Amniotic epithelial cell (primary cell): ENCODE results near the gene RNF182.

Source experiments
- DNase-seq: peaks from one replicate; pipeline ENCODE4 v3.0.0-alpha.2; 2010; ENCODE audit warnings: low read depth

RNF182 gene, protein sequence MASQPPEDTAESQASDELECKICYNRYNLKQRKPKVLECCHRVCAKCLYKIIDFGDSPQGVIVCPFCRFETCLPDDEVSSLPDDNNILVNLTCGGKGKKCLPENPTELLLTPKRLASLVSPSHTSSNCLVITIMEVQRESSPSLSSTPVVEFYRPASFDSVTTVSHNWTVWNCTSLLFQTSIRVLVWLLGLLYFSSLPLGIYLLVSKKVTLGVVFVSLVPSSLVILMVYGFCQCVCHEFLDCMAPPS

DNA sequence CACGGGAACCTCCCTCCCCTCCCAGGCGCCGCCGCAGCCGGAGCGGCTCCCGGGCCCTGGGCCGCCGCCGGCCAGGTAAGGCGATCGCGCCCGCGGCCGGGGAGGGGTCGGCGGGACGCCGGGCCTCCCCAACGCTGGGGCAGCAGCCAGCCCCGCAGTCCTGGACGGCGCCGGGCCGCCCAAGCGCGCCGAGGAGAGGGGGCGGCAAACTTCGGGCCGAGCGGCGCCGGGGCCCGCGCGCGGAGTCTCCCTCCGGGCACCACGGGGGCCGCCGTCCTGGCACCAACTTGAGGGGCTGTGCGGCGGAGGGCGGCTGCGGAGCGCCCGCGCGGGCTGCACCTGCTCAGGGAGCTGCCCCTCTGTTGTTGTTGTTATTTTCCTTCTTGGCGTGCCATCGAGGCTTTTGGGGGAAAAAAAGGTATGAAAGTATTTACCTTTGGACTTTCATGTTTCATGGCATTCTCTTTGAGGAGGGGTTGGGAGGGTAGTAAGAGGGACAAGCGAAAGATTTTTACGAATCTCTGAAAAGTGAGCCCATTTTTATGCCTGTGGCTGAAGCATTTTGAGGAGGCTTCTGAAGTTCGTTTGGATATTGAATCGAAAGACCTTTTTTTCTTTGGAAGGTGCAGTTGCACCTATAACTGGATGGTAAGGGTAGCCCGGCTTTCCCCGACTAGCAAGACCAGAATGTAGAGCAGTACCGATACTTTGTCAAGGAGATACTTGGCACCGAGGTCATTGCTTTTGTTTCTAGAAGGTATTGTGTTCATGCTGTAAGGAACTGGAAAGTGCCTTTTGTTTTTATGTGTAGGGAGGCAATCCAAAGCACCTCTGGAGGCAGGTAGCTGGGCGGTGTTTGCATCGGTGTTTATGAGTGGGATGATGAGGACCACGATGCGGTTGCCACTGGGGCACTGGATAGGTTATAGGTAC is at the start of gene RNF182:
Gene RNF182 (plus strand): TSS at position 4 of the 933 bp plus-strand sequence. CDS start 52,168 bp downstream, outside the sequence.
- no peak for DNase-seq

DNA sequence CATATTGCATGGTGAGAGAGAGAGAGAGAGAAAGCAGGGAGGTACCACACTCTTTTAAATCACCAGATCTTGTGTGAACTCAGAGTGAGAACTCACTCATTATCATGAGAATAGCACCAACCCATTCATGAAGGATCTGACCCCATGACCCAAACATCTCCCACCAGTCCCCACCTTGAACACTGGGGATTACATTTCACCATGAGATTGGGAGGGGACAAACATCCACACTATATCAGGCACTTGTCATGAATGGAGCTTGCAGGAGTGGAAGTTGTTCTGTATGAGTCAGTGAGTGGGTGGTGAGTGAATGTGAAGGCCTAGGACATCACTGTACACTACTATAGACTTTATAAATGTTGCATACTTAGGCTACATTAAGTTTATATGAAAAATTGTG is 47.7 kb upstream of the RNF182 start:
- peak; percentile 25 for DNase-seq

DNA sequence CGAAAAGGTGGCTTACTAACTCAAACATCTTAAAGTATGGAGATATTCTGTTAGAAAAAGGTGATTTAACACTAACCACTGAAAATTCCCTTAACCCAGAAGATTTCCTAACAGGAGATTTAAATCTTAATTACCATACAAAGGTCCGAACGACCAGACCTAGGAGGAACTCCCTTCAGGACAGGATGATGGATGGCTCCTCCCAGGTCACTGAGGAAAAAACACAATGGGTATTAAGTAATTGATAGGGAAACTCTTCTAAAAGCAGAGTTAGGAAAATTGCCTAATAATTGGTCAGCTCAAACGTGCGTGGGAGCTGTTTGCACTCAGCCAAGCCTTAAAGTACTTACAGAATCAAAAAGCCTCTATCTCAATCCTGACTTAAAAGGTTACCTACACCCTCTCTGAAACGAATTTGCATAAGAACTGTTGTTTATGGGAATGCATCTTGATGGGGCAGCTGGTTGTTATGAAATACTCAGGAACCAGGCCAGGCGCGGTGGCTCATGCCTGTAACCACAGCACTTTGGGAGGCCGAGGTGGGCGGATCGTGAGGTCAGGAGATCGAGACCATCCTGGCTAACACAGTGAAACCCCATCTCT is 44.6 kb upstream of the RNF182 start:
- DNase-seq, result peak; percentile 38

DNA sequence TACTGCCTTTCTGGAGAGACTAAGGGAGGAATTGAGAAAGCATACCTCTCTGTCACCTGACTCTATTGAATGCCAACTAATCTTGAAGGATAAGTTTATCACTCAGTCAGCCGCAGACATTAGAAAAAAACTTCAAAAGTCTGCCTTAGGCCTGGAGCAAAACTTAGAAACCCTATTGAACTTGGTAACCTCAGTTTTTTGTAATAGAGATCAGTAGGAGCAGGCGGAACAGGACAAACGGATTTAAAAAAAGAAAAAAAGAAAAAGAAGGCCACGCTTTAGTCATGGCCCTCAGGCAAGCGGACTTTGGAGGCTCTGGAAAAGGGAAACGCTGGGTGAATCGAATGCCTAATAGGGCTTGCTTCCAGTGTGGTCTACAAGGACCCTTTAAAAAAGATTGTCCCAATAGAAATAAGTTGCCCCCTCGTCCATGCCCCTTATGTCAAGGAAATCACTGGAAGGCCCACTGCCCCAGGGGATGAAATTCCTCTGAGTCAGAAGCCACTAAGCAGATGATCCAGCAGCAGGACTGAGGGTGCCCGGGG is 43.1 kb upstream of the RNF182 start:
- no peak for DNase-seq

DNA sequence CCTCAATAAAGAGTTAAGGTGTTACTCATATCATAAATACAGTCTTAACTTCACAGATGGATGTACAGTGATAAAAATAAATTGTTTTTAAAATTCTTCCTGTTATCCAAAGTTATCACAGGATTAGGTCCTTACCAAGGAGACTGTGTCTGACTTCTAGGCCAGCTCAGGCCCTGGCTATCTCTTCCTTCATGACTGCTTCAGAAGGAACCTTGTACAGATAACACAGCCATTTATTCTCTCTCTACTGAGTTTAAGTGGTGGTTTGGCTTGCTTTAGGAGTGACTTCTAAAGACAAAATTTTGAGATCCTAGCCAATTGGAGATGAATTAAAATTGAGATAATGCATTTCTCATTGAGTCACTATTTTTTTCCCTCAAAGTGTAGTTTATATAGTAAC is 40.8 kb upstream of the RNF182 start:
- no peak for DNase-seq

DNA sequence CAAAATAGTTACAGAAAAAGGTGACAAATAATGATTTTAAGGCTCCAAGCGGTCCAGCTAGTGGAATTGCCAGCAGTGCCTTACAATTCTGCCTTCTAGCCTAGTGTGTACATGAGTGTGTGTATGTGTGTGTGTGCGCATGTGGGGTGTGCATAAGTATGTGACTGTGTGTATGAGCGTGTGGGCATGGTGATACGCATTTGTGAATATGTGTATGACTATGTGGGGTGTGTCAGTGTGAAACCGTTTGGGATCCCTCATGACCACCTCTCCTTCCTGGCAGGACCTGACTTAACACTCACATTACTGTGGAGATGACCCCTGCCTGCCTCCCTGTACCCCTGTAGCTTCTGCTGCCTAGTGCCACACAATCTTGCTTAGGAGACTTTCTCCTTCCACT is 40.4 kb upstream of the RNF182 start:
- no peak for DNase-seq

DNA sequence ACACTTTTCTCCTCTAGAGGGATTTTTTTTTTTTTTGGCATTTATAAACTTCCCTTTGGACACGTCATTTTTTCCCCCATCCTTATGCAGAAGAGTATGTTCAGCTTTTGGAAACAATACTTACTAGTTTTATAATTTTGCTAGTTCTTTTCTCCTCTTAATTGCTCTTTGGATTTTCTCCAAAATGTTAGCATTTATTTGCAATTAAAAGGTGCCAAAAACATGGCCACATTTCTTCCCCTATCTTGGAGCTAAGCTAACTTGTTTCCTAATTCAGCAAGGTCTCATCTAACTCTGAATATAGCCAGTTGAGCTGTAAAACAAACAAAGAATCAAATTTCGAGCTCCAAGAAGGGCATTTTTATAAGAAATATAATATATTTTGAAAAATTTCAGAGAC is 39.2 kb upstream of the RNF182 start:
- no peak for DNase-seq

DNA sequence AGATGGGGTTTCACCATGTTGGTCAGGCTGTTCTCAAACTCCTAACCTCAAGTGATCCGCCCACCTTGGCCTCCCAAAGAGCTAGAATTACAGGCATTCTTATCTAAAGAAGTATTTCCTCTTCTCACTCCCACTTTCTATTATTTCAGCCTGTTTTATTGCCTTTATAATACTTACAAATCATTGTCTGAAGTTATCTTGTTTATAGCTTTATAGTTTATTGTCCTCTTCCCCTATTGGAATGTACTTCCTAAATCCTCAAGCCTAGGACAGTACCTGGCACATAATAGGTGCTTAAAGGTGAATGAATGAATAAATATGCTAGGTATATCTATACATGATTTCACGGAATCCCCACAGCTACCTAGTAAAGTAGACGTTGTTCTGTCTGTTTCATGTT is 37.8 kb upstream of the RNF182 start:
- no peak for DNase-seq

DNA sequence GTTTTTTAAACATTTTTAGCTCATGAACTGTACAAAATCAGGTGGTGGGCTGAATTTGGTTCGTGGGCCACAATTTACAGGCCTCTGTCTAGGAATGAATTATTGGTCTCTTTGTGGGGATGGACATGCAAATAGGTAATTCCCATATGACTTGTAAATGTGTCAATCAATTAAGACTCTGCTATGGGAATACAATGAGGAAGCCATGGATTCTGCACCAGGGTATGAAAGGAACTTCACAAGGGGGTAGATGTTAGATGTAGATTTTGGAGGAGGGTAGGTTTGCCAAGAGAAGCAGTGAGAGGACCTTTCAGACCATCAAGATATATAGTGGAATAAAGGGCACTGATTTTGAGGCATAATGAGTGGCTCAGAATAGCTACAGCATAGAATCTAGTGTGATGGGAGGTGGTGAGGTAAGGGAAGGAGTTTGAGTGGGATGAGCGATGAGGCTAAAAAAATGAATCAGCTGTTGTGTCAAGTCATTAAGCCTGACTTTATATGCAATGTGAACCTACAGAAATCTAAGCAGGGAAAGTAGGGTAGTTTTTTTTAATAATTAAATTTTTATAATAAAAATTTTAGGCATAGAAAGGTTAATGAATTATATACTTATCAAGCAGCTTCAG is 32.6 kb upstream of the RNF182 start:
- no peak for DNase-seq

DNA sequence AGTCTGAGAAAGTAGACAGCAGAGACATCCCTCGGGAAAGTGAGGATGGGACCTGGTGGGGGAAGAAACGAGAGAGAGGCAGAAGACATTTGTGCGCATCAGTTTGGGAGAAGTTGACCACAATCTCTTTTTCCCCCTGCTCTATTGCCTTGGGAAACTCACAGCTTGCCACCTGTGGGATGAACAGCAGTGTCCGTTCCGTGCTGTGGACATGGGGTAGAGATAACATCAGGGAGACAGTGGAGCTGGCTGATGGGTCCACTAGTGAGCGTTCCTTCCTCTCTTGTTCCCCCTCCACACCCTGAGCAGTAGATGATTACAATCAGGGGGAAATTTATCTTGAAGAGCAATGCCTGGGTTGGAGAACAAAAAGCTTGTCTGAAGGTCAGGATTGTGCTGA is 21.8 kb upstream of the RNF182 start:
- no peak for DNase-seq

DNA sequence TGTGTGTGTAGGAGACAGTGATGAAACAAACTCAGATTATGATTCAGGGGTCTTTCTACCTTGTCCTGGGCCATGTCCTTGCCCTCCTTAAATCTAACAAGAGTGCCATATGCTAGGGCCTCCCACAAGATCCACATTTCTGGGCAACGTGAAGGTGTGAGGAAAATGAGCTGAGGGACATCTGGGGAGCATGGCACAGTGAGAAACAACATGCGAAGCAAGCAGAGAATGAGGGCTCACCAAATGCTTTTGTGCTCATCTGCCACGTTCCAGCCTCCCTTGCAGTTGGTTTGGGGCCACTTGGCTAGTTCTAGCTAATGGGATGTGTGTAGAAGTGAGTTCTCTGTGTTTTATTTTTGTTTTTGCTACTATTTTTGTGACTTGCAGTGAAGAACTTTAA is 21.4 kb upstream of the RNF182 start:
- DNase-seq, result no peak

DNA sequence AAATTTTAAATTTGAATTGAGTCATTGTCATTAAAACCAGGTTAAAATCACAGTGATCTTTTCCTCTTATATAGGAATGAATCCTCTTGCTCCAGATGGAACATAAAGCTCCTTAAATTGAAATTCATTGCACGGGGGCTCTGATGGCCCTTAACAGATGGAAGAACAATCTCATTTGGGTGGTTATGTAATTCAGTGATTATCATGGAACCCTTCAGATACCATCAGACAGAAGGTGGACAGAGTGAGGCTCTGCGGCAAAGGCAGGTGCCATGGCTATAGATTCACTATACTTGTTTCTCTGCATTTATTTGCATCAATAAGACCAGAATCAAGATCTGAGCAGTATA is 17.8 kb upstream of the RNF182 start:
- DNase-seq, result no peak

DNA sequence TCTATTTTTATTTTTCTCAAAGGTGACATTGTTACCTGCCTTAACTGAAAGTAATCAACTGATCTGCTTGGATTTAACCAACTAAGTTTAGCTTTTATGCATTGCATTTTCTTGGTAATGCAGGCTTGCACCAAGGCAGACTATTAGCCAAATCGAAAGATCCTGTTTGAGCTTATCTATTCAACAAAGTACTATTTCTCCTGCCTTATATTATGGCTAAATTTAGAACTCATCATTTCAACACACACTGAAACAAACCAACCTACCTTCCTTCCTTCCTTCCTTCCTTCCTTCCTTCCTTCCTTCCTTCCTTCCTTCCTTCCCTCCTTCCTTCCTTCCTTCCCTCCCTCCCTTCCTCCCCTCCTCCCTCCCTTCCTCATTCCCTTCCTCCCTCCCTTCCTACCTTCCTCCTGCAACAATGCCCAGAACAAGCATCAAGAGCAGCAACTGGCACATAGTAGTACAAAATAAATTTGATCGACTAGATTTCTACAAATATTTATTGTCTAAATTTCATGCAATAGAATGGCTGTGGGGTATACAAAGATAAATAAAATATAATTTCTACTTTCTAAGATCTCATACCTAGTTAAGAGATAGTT is 17.0 kb upstream of the RNF182 start:
- DNase-seq, result no peak

DNA sequence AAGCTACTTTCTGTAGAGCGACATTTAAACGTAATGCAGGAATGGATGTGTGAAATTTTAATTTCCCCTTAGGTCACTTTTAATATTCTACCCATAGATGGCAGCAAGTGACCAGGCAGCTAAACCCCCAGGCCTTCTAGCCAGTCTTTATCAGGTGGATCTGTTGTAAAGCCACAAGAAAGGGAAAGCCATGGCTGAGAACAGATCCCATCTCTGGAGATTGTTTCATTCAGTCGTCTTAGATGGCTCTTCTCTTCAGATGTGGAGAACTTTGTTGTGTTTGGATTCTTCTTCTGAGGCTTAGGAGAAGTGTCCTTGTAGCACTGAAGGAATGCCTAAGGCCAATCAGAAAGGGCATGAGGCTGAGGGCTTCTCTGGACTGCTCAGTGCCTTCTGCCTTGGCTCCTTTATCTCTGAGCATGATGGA is 15.8 kb upstream of the RNF182 start:
- peak; percentile 74 for DNase-seq

DNA sequence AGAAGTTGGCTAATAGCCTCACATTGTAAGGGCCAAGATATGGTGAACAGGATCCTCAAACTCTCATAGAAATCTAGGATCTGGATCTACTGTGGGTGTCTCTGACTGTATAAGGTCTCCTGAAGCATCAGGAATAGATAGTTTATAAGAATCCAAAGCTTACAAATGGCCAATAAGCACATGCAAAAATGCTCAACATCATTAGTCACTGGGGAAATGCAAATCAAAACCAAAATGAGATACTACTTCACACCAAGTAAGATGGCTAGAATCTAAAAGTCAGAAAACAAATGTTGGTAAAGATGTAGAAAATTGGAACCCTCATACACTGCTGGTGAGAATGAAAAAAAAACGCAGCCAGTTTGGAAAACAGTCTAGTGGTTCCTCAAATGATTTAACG is 14.3 kb upstream of the RNF182 start:
- DNase-seq, result no peak

DNA sequence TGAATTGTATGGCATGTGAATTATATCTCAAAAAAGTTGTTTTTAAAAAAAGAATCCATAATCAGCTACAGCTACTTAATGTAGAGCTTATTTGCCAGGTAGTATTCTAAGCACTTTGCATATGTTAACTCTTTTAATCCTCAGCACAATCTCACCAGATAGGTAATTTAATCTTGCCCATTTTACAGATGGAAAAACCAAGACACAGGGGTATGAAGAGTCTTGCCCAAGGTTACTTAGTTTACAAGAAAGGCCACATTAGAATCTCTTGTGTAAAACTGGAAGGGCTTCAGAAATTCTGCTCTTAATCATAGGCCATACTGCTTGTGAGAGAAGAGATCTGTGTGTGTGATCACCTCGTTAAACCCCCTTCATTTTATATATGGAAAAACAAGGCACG is 13.4 kb upstream of the RNF182 start:
- no peak for DNase-seq

DNA sequence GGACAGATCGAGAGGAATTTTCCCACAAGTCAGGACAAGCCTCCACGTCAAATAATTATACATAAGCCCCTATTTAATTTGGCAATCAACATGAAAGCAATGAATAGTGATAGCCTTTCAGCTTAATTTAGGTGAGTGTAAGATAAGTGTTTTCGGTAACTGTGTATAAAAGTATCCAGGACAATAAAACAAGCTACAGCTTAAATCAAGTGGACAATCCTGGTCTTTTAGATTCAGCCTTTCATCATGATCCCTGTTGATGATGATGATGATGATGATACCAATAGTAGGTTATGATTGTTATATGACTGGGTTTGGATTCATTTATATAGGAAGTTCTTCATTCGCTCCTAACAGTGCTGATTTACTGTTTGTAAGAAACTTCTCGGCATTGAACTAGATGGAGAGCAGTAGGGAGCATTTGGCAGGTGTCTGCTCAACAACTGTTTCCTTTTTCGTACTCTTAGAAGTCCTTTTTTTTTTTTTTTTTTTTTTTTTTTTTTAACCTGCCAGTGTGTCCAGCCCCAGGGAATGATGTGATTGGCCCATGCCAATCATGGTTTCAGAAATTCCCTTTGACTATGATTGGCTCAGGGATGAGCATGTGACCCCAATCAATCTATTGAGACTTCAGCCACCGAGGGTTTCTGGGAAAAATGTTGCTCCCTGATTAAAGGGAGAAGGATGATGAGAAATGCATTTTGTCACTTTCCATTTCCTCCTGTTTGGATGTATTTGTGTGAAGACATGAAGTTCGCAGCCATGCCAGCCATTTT is 11.3 kb upstream of the RNF182 start:
- no peak for DNase-seq

DNA sequence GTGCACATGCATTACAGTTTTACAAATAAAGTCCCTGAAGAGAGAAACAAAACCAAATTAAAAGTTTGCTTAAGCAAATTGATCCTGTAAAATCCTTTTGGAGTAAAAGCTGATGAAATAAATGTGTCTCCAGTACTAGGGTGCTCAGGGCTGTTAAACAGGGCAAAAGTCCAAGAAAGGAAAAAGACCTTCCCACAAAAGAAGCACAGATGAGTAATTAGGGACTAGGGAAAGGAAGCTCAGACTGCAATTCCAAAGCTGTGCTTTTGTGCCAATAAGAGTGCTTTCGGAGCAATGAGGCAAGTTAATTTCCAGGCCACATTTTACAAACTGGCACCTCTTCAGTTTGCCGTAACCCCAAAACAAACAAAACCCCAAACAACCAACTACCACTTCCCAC is 10.4 kb upstream of the RNF182 start:
- no peak for DNase-seq

DNA sequence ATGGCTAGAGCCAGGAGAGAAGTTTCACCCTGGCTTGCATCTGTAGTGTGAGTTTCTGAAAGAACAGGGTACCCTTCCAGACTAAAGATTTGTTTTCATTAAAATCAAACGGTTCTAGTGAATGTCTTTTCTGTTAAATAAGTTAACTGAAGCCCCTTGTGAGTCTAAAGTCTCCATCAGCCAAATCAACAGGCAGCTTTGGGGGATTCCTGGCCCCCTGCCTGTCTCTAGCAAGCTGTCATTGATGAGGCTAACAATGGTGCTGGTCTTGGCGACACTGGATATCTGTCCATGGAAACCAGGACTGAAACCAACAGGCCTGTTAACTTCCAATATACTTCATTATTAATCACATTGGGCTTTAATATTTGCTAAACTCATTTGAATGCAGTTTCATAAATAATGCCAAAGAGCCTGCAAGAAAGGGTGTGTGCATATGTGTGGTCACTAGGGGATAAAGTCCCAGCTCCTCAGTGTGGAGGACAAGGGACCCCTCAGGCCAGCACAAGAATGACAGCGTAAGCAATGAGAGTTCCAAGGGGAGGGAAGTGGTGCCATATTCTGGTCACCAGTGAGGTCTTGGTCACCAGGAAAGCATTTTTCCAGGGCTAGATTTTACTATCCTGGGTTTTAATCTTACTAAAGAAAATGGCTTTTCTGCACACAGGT is 9.1 kb upstream of the RNF182 start:
- DNase-seq, result no peak

DNA sequence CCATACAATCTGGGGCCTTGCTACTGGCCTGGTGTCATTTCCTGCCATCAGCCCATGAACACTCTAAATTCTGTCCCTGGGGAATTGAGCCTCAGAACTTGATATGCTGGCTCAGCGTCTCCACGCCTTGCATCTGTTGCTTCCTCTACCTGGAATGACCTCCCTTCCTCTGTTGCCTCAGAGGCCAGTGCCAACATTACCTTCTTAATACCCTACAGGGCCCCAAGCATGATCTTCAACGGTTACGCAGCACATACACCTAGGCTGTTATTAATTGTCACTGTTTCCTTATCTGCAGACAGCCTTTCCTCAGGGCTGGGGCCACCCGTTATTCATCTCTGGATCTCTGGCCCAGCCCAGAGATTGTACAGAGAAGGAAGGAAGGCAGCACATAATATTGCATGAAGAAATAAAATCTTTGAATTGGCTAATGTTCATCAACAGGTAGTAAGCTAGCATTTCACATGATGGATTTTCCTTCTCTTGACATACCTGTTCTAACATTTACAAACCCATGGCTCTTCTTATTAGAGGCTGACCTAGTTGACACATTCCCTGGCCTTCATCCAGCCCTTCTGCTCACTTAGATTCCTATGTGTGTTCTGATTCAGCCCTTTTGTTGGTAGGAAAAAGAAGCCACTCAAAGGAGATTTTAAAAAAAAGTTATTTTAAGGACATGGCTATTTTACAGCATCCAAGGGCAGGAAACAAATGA is 8.4 kb upstream of the RNF182 start:
- DNase-seq, result peak; percentile 2
